GF-D8 (cell line): ENCODE results near the gene MORN1.

Experiments used
- DNase-seq: peaks from one replicate; lab custom pipeline; 2025; lab: John Stamatoyannopoulos, UW

Gene MORN1

DNA sequence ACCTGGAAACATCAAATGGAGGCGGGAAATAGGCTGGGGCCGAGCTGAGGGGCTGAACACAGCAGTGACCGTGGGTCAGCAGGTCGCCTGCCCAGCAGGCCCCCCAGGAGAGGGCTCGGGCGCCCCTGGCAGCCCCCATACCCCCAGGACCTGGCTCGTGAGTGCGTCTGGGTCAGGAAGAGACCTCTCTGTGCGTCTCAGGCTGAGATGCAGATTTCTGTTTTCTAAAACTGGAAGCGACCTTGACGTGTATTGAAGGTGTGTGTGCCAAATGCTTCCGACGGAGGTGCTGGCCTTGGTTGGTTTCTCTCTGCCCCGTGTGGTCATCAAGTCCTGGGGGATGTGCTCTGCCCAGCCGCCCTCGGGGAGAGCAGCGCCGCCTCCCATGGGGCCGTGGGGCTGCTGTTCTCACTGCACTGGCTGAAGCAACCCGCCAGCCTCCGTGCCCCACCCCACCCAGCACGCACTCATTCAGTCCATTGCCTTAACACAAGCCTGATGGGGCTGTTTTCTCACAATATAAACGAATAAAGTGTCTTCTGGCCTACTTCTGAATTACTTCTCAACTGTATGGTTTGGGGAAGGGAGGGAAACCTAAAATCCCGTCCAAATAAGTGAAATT lies 13.6 kb upstream of the MORN1 start:
- no peak for DNase-seq

DNA sequence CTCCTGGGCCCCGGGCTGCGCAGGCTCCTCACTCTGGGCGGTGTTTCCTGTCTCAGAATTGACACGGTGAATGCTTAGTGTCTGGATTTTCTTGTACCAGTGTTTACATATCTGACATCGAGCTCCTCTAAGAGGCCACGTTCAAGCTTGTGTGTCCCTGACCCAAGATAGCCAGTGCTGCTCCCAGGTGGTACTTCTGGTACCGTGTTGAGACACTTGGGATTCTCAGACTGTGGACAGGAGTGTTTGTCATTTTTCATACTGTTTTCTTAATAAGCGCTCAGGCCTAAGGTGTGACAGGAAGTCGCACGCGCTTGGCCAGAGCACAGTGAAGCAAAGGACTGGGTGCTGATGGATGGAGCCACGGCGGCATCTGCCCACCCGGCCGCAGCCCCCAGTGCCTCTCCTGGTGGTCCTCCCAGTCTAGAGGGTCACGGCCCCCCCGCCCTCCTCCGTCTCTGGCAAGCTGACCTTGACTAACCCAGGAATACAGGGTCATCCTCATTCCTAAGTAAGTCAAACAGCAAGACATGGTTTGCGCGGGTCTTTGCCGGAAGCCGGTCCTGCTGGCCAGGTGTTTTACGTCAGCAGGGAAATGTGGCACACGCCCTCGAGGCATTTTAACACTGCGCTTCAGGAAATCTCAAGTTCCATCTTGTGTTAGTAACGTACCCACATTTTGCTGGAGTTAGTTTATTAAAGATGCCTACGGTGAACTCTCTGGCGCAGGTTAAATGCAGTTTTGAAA lies 13.0 kb upstream of the MORN1 start:
- no peak for DNase-seq

DNA sequence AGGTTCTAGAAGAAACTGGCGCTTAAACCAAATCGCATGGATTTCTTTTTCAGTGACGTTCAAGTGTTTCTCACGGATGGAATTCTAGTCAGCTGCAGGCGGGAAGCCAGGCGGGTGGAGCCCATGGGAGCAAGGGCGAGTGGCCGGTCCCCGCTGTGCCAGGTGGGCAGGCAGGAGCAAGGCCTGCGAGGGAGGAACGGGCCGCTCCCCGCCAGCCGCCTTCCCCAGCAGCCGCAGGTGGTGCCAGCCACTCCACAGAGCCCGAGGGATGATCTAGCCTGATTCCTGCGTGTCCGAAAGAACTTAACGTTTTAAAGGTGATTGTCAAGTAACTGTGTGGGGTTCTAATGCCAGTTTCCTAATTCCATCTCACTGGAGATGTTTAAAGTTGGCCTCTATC lies 11.9 kb upstream of the MORN1 start:
- no peak for DNase-seq

DNA sequence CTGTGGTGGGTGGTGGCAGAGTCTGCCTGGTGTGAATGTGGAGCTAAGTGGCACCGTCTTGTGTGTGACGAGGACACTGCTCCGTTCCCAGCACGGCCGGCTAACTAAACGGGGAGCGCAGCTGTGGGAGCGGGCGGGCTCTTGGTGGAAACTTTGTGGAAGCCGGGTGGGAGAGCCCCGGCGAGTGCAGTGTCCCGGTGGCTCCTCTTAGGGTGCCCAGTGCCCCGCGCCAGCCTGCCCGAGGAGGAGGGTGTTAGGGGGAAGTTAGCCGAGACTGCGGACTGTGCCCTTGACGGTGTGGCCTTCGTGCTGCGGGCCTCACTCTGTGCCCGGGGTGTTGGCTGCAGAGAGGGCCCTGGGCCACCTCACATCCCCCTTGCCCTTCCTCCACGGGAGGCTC lies 11.1 kb upstream of the MORN1 start:
- no peak for DNase-seq

DNA sequence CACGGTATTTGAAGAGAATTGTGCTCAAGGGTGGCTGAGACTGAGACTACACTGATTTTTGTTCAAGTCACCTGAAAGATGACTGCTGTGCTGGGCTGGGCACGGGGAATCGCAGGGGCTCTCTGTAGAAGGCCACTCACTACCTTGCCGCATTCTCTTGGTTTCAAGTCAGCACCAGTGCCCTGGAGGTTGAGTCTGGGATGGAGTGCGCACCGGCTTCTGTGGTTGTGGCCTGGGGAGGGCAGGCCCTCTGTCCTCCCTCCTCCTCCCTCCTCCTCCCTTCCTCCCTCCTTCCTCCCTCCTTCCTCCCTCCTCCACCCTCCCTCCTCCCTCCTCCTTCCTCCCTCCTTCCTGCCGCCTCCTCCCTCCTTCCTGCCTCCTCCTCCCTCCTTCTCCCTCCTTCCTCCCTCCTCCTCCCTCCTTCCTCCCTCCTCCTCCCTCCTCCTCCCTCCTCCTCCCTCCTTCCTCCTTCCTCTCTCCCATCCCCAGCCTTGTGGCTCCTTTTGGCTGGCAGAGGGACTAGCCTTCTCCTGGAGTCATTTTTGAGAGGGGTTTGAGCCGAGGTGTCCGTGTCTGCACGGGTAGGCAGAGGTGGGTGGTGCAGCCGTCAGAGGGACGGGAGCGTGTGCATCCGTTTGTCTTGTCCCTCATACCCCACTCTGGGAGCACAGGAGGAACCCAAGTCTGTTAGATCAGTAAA lies 9.7 kb upstream of the MORN1 start:
- no peak for DNase-seq

DNA sequence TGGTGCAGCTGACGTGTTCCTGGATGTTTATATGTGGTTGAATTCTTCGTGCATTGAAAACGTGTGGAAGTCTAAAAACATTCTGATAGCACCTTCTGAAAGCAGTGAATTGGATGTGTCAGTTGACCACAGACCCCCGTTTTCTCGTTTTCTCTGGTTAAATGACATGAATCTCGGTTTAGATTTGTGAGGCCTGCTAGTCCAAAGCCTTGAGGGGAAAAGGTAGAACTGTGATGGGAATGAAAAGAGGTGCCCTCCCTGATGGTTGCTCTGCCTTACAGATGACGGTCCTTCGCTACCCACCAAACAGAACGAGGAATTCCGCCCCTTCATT lies 9.2 kb upstream of the MORN1 start:
- no peak for DNase-seq

DNA sequence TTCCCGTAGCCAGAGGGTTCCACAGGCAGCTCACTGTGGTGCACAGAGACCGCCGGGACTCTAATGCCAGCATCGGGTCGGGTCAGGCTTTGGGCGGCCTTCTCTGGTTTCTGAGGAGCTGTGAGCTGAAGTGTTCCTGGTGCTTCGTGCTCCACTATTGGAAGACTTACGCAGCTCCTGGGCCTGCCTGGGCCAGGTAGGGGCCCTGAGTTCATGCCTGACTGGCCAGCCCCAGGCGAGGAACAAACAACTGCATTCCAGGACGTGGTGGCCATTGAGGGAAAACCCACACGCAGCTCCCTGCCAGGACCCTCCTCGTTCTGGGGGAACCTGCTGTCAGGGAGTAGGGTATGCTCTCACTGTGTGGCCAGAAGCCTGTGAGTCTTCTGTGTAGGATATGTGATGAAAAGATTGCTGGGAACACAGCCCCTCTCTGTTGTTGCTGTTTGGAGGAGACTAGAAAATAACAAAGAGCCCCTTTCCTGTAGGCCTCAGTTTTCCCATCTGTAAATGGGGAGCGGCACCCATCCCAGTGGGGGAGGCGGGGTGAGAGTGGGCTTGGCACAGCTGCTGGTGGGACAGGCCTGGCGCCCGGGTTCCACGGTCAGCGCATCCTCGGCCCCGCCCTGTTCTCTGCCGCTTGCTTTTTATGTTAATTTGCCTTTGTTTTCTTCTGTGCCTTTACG lies 8.7 kb upstream of the MORN1 start:
- no peak for DNase-seq

DNA sequence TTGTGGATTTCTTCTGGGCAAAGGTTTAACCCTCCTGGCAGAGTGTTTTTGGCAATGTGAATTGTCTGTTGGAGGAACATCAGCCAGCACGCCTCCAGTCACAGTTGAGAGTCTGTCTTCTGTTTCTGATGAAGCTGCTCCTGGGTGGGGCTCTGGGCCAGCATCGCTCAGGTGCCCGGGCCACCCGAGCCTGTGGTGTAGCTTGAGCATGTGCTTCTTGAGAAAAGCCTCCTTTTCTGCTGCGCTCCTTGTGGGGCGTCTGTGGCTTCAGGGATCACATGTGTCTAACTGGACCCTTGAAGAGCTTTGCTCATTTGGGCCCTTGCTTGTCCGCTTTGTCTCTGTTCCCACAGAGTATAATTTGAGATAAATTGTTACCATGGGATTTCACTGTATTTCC lies 7.5 kb upstream of the MORN1 start:
- DNase-seq = no peak

DNA sequence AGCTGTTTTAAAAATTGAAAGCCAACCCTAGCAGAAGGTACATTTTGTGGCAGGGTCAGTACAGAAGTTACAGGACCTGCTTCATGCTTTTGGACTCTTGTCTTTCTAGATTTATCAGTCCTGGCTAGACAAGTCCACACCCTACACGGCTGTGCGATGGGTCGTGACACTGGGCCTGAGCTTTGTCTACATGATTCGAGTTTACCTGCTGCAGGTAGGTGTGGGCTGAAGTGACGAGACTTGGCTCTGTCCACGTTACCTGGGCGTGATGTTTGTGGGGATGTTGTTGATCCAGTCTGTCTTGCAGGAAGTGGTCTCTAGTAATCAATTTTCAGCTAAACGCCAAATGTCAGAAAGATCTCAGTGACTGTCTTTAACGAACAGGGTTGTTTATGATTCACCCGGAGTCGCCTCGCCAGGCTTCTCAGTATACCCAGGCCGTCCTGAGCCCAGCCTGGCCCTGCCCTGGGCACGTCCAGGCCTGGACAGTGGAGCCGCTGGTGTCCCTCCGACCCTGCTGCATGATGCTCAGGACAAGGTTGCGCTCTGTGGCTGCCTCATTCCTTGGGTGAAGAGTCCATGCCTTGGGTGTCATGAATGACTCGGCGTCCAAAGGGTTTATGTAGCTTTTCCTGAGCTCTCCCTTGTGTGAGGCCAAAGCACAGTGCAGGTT lies 5.8 kb upstream of the MORN1 start:
- DNase-seq = no peak

DNA sequence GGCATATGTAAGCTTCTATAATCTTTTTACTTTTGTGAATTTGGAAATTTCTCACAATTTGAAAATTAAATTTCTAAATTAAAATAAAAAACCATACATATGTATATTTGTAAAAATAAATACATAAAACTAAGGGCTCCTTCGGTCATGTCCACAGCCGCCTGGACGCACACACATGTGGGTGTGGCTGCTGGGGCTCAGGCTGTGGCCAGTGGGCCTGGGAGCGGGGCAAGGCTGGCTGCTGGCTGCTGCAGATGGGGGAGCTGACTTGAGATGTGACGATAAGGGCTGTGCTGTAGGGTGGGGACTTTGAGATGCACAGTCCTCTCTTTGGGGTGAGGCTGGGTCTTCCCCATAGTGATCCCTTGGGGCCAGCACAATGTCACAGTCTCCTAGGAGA lies 5.1 kb upstream of the MORN1 start:
- DNase-seq = no peak

DNA sequence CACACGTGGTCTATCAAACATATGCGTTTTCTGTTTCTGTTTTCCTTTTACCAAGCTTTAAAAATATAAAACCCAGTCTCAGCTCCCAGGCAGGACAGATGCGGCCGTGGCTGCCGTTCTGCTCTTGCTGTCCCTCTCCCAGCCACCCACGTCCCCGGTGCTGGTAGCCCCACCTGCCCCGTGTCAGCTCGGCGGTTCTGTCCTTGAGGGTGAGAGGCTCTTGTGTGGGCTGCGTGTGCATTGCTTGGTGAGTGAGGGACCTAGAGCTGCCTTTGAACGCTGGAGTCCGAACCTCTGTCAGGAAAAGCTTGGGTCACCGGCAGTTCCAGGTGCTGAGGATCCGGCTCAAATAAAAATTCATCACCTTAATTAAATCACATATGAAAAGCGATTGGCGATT lies 4.7 kb upstream of the MORN1 start:
- DNase-seq = no peak

DNA sequence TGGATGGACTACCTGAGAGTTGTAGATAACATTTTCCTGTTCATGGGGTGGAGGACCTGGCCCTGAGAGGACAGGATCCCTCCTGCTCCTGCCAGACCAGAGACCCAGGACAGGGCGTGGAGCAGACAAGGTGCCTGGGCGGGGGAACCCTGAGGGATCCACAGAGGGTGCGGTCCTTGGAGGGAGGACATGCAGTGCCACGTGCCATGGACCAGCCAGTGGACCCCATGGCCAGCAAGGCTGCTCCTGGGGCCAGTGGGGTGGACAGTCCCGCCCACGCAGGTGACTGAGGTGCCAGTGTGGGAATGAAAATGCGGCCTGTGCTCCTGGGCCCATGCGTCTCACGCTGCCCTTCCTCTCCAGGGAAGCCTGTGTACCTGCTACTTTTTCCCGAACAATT lies 3.9 kb upstream of the MORN1 start:
- DNase-seq = no peak

DNA sequence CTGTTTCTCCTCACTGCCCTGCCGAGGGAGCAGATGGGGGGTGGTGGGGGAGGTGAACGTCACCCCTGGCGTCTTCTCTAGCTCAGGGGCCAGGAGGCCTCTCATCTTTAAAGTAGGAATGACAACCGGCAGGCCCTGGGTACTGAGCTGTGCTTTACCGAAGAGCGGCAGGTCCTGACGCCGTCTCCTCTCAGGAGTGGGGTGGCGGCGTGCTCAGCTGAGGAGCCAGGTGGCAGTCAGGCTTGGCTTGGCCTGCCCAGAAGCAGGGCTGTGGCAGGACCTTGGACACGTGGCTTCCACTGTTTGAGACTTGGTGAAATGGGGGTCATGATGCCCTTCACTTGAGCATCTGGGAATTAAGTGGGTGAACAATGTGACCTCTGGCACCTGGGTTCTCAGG lies 3.4 kb upstream of the MORN1 start:
- DNase-seq = no peak

DNA sequence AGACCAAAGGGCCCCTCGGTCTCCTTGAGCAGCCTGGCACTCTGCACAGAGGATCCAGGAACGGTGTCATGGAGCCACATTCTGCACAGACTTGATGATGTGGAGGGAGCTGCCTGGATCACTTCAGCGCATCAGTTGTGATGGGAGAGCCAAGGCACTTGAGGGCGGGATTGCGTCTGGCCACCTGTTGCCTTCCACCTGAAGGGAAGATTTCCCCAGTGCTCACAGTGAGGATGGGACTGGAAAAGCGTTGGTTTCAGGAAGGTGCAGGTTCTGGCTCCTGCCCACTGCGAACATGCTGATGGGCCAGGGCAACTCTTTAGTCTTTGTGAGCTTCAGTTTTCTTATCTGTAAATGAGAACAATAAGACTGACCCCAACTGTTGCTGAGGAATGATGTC lies 2.9 kb upstream of the MORN1 start:
- no peak for DNase-seq

DNA sequence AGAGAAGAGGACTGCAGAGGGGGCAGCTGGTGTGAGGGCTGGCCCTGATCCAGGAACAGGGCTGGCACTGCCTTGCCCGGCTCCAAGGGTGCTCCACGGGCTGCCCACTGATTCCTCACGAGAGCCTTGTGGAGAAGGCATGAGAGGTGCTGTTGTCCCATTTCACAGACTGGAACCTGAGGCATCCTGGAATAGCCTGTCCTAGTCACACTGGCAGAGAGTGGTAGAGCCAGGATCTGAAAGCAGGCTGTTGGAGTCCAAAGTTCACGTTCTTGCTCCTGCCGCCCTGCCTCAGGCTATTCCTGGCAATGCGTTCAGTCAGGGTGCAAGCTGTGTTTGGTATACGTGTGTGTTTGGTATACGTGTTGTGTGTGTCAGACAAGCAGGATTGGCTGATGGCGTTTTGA lies 2.1 kb upstream of the MORN1 start:
- DNase-seq = no peak

DNA sequence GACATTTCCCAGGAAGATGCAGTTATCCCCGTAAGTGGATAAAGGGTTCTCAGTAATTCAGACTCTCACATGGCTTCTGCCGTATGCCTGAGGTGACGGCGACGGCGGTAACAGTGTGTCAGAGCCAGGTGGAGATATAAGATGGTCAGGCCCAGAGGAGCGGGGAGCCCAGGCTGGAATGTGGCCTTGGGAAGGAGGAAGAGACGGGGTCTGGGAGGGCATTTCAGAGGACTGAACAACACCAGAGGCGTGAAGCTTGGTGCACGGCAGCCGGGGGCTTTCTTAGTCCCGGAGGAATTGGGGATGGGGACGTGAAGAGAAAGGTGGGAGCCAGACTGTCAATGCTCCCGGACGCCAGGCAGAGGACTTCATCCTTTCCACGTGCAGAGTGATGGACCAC lies 1.3 kb upstream of the MORN1 start:
- DNase-seq = no peak

DNA sequence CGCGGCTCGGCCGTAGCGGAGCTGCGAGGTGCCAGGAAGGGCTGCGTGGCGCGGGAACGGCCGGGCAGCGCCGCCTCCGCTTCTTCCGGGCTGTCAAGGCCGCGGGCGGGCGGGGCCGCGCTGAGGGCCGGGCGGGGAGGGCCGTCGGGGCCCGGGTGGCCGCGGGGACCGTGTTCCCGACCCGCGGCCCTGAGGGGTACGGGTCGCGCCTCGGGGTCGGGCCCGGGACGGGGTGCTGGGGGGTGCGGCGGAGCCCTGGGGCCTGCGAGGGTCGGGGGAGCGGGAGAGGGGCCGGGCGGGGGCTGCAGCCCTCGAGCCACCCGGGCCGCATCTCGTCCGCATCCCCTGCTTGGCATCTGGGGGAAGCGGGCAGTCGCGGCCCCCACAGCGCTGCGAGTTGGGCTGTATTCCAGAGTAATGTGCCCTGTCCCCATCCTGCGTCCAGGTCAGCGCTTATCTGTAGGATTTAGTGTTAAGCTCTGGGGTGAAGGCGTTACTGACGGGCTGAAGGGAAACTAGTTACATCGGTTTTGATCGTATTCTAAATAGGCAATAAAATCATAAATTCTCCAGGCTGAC lies 666 bp upstream of the MORN1 start:
- DNase-seq = no peak

DNA sequence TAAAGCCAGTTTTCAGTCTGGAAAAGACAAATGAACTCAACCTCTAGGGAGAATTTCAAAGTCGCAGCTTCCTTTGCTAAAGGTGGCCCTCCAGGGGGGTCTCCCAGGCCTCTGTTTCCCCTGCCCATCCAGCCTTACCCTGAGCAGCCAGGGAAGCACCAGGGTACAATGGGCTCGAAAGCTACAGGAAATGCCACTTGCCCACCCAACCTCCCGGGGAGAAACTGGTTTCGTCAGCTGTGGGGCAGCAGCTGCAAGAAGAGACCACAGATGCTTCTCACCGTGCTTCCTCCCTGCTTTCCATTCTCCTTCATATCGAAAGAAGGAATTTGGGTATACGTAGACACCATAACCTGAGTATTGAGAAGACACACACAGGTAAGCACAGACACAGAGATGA lies 1.7 kb downstream of the MORN1 start:
- DNase-seq = no peak

DNA sequence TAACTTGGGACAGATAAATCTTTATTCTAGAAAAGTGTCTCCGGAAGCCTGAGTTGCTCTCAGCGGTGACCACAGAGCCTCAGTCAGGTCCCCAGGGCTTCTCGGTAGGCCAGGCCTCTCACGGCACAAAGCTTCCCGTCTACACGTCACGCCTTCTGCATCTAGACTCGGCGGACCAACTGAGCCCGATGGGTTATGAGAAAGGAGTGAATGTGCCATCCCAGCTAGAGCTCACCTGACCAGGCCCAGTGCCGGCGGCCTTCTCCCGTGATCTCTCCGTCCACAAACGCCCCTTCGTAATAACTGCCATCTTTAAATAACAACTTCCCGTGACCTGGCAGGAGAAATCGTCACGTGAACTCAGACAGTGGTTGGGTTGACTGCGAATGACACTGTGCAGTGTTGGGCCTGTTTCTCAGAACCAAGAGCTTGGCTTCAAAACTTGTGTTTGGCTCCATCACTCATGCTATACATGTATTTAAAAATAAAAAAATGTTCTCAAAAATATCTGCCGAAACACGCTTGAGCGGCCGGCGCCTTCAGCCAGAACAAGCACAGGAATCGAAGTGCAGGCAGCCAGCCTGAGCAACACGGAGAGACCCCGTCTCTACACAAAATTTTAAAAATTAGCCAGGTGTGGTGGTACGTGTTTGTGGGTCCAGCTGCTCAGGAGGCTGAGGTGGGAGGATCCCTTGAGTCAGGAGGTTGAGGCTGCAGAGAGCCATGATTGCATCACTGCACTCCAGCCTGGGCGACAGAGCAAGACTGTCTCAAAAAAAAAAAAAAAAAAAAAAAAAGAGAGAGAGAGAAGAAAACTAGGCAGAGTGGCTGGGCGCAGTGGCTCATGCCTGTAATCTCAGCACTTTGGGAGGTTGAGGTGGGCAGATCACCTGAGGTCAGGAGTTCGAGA lies 3.1 kb downstream of the MORN1 start:
- DNase-seq = no peak

DNA sequence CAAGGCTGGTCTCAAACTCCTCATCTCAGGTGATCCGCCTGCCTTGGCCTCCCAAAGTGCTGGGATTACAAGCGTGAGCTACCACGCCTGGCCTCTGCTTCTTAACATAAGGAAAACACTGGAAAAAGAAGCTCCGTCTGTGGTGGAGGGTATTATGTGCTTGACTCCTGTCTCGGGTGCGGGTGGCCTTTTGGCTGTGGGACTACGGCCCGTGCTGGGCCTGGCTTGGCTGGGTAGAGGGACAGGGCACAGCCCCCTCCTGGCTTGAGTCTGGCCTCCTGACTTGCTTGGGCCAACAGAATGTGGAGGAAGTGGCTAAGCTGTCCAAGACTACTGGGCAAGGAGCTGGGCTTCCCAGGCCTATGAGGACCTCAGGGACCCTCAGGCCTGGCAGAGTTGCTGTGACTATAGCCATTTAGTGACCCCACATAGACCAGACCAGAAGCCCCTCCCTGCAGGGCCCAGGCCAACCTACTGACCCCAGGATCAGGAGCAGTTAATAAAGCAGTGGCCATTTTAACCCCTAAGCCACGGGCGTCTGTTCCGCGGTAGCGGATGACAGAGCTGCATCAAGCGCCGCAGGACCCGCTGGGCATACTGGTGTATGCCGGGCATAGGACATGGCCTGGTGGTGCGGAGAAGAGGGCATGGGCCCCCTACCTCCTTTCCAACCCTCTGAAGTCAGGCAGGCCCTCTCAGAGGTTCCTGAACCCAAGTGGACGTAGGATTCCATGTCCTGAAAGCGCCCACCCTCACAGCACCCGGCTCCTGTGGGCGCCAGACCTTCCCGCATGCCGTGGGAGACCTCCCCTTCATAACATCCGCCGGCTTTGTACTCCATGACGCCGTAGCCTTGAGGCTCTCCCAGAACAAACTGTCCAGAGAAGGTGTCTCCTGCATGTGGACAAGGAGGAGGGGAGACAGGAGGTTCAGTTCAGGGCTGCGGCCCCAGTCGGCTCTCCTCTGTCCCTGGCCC lies 4.4 kb downstream of the MORN1 start:
- DNase-seq = no peak
